ENCODE measurements around the gene KRR1.

- TF ChIP-seq POLR2AphosphoS5 (IDR thresholded peaks at IDR 0.05) (peak; percentile 56 to 70 (median 67)), POLR2A (IDR thresholded peaks at IDR 0.05) (peak; percentile 60)
- TF ChIP-seq, protein P1, sequence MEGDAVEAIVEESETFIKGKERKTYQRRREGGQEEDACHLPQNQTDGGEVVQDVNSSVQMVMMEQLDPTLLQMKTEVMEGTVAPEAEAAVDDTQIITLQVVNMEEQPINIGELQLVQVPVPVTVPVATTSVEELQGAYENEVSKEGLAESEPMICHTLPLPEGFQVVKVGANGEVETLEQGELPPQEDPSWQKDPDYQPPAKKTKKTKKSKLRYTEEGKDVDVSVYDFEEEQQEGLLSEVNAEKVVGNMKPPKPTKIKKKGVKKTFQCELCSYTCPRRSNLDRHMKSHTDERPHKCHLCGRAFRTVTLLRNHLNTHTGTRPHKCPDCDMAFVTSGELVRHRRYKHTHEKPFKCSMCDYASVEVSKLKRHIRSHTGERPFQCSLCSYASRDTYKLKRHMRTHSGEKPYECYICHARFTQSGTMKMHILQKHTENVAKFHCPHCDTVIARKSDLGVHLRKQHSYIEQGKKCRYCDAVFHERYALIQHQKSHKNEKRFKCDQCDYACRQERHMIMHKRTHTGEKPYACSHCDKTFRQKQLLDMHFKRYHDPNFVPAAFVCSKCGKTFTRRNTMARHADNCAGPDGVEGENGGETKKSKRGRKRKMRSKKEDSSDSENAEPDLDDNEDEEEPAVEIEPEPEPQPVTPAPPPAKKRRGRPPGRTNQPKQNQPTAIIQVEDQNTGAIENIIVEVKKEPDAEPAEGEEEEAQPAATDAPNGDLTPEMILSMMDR (IDR thresholded peaks at IDR 0.05): peak in 3 of 5 experiments; percentile 15 to 33 (median 31)
These were observed at the start of gene KRR1 for GRCh38 chr12:75511116-75512048.
